Measurements from ENCODE around the gene EN1. TPM values are rescaled to one million over a fixed set of nuclear protein-coding genes. Genes with fewer than 3 reads are reported as not detected.

The EN1 gene
- total RNA-seq, 1 donor from 2014 or later, result not detected

DNA sequence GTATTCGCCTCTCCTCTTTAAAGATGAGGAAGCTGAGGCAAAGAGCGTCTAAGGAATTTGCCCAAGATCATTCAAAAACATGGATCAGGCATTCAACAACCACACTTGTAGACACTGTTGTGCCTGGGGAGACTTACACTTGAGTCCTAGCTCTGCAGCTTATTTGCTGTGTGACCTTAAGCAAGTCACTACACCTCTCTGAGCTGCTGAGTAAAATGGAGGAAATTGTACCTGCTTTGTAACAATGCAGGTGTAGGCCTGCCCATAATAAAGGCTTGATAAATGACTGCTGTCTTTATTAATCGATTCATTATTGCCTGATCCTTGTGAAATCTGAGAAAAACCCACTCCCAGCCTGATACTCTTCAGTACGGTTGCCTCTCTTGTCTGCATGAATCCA, 30.8 kb downstream of the EN1 start:
- no peaks in the 10 kb centered on the region for H3K36me3 Mint-ChIP-seq (ENCODE audit: low read depth)
- intact Hi-C loops (cut with micrococcal nuclease), result no loop called here
- H3K4me3 Mint-ChIP-seq (ENCODE audit: low read depth), result no peak overlapping the region
- no peak for DNase-seq (ENCODE audit: low spot score)
- H3K27me3 Mint-ChIP-seq (ENCODE audit: low read depth), result peaks cover 20% of the 10 kb centered on the region
- no peaks in the 10 kb centered on the region for H3K4me1 Mint-ChIP-seq (ENCODE audit: low read depth)
- H3K9me3 Mint-ChIP-seq, result no peaks in the 10 kb centered on the region
- no peak overlapping the region for H3K27ac Mint-ChIP-seq

DNA sequence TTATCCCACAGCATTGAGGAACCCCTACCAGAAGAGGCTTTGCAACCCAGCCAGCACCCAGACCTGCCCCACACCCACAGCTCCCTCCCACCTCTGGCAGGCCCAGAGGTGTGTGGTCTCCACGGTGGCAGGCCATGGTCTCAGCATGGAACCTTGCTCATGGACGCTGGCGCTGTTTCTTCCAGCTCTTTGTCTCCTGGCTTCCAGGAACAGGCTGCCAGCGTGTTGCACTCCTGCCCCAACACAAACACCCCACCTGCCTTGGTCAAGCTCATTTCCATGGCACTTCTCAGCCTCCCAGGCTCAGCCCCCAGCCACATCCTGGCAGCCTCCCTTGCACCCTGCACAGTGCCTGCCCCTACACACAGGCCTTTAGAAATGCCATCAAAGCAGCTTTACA, 31.7 kb downstream of the EN1 start:
- no peaks in the 10 kb centered on the region for H3K9me3 Mint-ChIP-seq
- intact Hi-C loops (cut with micrococcal nuclease), result no loop called here
- peaks cover 19% of the 10 kb centered on the region for H3K27me3 Mint-ChIP-seq (ENCODE audit: low read depth)
- H3K36me3 Mint-ChIP-seq (ENCODE audit: low read depth), result no peaks in the 10 kb centered on the region
- DNase-seq (ENCODE audit: low spot score), result no peak
- H3K4me3 Mint-ChIP-seq (ENCODE audit: low read depth), result no peak overlapping the region
- H3K27ac Mint-ChIP-seq, result no peak overlapping the region
- no peaks in the 10 kb centered on the region for H3K4me1 Mint-ChIP-seq (ENCODE audit: low read depth)

DNA sequence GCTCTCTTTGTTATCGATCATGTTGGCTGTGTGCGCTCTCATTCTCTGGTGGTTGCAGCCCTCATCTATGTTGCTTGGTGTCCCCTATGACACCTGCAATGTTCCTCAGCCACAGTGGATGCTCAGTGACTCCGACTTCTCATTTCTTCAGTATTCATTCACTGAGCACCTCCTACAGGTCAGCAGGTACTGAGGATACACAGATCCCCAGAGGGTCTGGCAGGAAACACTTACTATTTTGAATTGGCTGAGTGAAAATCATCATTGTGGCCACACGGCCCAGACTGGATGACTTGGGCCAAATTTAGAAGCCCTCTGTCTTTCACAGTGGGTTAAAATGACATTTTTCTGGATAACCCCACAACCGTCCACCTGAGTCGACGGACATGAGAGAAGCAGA, 32.1 kb downstream of the EN1 start:
- Mint-ChIP-seq H3K27me3 (ENCODE audit: low read depth) (peaks cover 16% of the 10 kb centered on the region), H3K36me3 (ENCODE audit: low read depth) (no peaks in the 10 kb centered on the region), H3K27ac (no peak overlapping the region), H3K4me3 (ENCODE audit: low read depth) (no peak overlapping the region), H3K4me1 (ENCODE audit: low read depth) (no peaks in the 10 kb centered on the region), H3K9me3 (no peaks in the 10 kb centered on the region)
- intact Hi-C loops (cut with micrococcal nuclease), result no loop called here
- no peak for DNase-seq (ENCODE audit: low spot score)

DNA sequence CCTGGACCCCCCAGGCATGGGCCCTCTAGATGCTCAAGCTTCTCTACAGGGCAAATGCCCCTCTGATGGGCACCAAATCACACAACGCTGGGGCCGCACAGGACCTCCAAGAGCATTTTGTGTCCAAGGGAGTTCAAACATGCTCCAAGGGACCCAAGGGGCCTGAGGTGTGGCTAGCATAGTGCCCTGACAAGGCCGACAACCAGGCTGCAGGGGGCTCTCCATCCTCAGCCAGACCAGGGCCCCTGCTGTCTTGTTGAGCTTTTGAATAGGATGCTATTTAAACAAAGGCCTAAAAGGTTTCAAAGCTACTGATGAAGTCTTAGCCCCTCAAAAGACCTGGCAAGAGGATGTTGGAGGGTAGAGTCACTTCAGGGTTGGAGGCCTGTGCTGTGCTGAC, 33.1 kb downstream of the EN1 start:
- Mint-ChIP-seq H3K27me3 (ENCODE audit: low read depth) (peaks cover 22% of the 10 kb centered on the region), H3K9me3 (no peaks in the 10 kb centered on the region), H3K27ac (no peak overlapping the region)

DNA sequence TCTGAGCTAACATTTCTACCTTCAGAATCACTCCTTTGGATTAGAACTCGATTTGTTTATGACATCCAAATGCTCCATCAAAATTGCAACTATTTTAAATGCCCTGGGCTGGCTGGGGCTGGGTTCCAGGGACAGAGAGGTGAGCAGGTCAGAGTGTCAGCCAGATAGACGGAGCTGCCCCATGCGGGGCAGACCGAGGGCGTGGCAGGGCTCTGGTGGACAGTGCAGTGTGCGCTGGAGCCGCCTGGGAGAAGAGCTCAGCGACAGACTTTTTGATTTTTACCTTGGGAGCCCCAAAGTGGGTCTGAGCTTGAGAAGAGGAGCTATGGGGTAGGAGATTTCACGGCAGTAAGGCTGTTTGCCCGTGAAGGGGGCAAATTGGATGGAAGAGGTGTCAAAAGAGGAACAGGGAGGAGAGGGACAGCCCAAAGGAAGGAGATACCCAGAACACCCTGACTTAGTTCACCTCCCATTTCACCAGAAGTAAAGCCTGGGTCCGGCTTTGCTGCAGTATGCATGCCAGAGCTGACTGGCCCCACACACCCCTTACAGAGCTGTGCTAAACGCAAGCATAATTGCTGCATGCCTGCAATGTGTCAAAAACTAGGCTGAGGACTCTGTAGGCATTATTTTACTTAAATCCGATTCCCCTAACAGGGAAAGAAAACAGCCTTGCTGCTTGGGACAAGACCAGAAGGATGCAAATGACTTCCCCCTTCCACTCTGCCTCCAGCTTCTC, 33.7 kb downstream of the EN1 start:
- Mint-ChIP-seq H3K27me3 (ENCODE audit: low read depth) (peaks cover 19% of the 10 kb centered on the region), H3K27ac (no peak overlapping the region), H3K9me3 (no peaks in the 10 kb centered on the region), H3K4me3 (ENCODE audit: low read depth) (no peak overlapping the region), H3K36me3 (ENCODE audit: low read depth) (no peaks in the 10 kb centered on the region), H3K4me1 (ENCODE audit: low read depth) (no peaks in the 10 kb centered on the region)
- no peak for DNase-seq (ENCODE audit: low spot score)
- intact Hi-C loops (cut with micrococcal nuclease), result no loop called here

More for the DNA sequence above, 33.1 kb downstream of the EN1 start:
- Mint-ChIP-seq H3K4me3 (ENCODE audit: low read depth) (no peak overlapping the region), H3K4me1 (ENCODE audit: low read depth) (no peaks in the 10 kb centered on the region), H3K36me3 (ENCODE audit: low read depth) (no peaks in the 10 kb centered on the region)
- intact Hi-C loops (cut with micrococcal nuclease), result no loop called here
- no peak for DNase-seq (ENCODE audit: low spot score)

DNA sequence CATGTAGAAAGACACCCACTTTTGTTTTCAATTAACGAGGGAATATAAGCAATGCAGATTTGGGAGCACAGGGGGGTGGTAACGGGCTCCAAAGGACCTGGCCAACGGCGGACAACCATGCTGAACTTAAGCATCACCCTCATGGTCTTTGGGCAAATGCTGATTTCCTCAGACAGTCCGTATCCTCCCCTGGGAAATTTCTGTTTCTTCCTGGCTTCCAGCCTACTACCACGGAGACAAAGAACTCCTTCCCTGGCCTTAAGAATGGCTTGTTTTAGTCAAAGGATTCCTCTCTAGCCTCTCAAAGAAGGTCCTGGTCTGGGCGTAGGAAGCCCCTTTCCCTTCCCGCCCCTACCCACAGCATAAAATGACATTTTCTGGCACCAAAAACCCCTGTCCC, 34.3 kb downstream of the EN1 start:
- DNase-seq (ENCODE audit: low spot score), result no peak
- no peak overlapping the region for H3K27ac Mint-ChIP-seq
- H3K27me3 Mint-ChIP-seq (ENCODE audit: low read depth), result peaks cover 20% of the 10 kb centered on the region
- no peaks in the 10 kb centered on the region for H3K4me1 Mint-ChIP-seq (ENCODE audit: low read depth)
- H3K9me3 Mint-ChIP-seq, result no peaks in the 10 kb centered on the region
- H3K4me3 Mint-ChIP-seq (ENCODE audit: low read depth), result no peak overlapping the region
- intact Hi-C loops (cut with micrococcal nuclease), result no loop called here
- H3K36me3 Mint-ChIP-seq (ENCODE audit: low read depth), result no peaks in the 10 kb centered on the region

DNA sequence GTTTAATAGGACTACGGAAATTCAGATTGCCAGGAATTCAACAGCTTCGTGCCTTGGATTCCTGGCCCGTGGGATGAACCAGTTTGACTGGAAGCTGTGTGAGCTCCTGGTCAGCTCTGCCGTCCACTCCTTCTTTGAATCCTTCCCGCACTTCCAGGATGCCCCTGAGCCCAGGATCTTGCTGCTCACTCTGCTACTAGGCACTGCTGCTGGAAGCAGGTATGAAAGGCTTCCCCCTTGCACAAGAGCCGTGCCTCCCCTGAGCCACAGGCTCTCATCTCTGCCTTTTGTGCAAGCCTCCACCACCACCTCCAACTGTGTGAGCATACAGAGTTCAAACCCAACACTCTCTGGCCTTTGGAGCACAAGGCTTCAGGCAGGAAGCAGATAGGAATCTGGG, 34.9 kb downstream of the EN1 start:
- Mint-ChIP-seq H3K4me1 (ENCODE audit: low read depth) (no peaks in the 10 kb centered on the region), H3K27ac (no peak overlapping the region), H3K27me3 (ENCODE audit: low read depth) (peaks cover 25% of the 10 kb centered on the region), H3K36me3 (ENCODE audit: low read depth) (no peaks in the 10 kb centered on the region), H3K4me3 (ENCODE audit: low read depth) (no peak overlapping the region), H3K9me3 (no peaks in the 10 kb centered on the region)
- no peak for DNase-seq (ENCODE audit: low spot score)
- intact Hi-C loops (cut with micrococcal nuclease), result no loop called here

DNA sequence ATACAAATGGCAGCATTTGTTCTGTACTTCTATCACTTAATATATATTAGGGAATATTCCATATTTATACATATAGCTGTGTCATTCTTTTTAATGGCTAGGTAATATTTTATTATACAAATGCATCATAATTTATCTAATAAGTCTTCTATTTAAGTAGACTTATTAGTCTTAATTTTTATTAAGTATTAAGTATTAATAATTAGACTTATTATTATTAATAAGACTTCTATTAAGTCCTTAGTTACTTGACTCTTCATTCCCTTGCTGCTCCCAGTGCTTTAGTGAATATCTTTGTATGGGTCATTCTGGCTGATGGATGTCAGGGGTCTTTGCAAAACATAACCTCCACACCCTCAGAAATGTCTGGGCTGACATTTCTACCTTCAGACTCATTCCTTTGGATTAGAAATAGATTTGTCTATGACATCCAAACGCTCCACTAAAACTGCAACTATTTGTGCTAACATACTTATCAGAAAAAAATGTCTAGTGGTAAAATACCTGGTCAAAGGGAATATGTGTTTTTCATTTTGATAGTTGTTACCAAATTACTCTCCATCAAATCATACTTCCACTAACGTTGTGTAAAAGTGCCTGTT, 35.8 kb downstream of the EN1 start:
- Mint-ChIP-seq H3K4me3 (ENCODE audit: low read depth) (no peak overlapping the region), H3K4me1 (ENCODE audit: low read depth) (no peaks in the 10 kb centered on the region), H3K9me3 (no peaks in the 10 kb centered on the region), H3K27me3 (ENCODE audit: low read depth) (peaks cover 32% of the 10 kb centered on the region), H3K36me3 (ENCODE audit: low read depth) (no peaks in the 10 kb centered on the region), H3K27ac (no peak overlapping the region)
- intact Hi-C loops (cut with micrococcal nuclease), result no loop called here
- DNase-seq (ENCODE audit: low spot score), result no peak

DNA sequence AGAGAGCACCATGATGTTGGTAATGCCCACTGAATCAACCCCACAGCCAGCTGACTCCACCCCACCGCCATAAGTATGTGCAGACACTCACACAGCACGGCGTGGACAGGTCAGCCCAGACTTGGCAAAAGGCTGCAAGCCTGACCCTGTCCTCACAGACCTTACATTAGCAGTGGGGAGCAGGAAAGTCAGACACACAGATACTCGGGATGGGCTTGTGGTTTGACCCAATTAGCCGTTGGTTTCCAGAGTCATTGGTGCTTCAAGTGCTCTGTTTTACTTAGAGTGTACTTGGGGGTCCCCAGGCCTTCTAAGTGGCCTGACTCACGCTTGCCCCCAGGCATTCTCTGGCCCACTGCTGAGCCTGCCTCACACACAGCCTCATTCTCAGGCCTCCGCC, 36.7 kb downstream of the EN1 start:
- intact Hi-C loops (cut with micrococcal nuclease), result no loop called here
- H3K36me3 Mint-ChIP-seq (ENCODE audit: low read depth), result no peaks in the 10 kb centered on the region
- H3K4me3 Mint-ChIP-seq (ENCODE audit: low read depth), result no peak overlapping the region
- peaks cover 40% of the 10 kb centered on the region for H3K27me3 Mint-ChIP-seq (ENCODE audit: low read depth)
- H3K27ac Mint-ChIP-seq, result no peak overlapping the region
- H3K9me3 Mint-ChIP-seq, result no peaks in the 10 kb centered on the region
- no peaks in the 10 kb centered on the region for H3K4me1 Mint-ChIP-seq (ENCODE audit: low read depth)
- no peak for DNase-seq (ENCODE audit: low spot score)

DNA sequence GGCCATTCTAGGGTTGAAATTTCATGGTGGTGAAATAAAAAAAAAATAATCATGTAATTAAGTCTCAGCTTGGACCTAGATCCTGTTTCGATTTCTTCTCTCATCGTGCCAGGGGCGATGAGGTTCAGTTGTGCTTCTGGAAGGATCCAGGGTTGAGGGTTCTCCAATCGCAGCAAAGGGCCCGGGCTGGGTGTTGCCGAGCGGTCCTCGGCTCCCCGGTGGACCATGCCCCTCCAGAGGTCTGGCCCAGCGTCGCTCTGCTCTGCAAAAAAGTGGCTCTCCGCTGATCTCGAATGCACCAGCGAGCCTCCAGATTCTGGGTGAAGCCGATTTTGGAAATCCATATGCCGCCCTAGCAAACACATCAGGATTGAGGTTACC, 39.0 kb downstream of the EN1 start:
- Mint-ChIP-seq H3K27me3 (ENCODE audit: low read depth) (peaks cover 46% of the 10 kb centered on the region), H3K36me3 (ENCODE audit: low read depth) (no peaks in the 10 kb centered on the region), H3K4me3 (ENCODE audit: low read depth) (no peak overlapping the region), H3K9me3 (no peaks in the 10 kb centered on the region), H3K27ac (no peak overlapping the region), H3K4me1 (ENCODE audit: low read depth) (no peaks in the 10 kb centered on the region)
- intact Hi-C loops (cut with micrococcal nuclease), result no loop called here
- DNase-seq (ENCODE audit: low spot score), result no peak

DNA sequence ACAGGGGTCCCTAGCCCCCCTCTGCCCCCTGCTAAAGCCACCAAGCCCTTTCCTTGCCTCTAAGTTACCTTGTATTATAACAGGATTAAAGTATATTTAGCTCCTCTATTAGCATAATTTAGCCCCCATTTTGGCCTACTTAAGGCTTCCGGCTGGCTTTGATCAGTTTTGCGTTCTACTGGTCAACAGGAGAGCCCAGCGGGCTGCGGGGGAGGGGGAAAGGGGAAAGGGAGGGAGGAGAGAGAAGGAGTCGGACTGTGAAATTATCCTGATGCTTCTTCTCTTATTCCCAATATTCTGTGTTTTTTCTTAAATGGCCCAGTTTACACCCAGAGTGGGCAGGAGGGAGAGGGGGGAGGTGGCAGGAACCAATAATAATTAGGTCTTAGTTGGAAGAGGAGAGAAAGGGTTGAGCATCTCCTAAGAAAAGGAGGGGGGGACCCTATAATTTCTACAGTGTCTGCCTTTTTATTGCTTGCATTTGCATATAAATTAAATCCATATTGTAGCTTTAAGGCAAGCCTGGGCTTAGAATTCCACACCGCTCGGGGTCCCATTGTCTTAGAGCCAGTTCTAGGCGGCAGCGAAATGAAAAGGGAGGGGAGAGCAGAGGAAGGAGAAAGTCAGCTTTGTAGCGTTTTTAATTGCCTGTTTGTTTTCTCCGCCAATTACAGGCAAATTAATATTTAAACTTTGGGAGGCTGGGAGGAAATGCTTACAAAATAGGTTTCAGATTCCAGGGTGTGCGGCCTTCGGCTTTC, 39.6 kb downstream of the EN1 start:
- H3K4me3 Mint-ChIP-seq (ENCODE audit: low read depth), result no peak overlapping the region
- no peak for DNase-seq (ENCODE audit: low spot score)

DNA sequence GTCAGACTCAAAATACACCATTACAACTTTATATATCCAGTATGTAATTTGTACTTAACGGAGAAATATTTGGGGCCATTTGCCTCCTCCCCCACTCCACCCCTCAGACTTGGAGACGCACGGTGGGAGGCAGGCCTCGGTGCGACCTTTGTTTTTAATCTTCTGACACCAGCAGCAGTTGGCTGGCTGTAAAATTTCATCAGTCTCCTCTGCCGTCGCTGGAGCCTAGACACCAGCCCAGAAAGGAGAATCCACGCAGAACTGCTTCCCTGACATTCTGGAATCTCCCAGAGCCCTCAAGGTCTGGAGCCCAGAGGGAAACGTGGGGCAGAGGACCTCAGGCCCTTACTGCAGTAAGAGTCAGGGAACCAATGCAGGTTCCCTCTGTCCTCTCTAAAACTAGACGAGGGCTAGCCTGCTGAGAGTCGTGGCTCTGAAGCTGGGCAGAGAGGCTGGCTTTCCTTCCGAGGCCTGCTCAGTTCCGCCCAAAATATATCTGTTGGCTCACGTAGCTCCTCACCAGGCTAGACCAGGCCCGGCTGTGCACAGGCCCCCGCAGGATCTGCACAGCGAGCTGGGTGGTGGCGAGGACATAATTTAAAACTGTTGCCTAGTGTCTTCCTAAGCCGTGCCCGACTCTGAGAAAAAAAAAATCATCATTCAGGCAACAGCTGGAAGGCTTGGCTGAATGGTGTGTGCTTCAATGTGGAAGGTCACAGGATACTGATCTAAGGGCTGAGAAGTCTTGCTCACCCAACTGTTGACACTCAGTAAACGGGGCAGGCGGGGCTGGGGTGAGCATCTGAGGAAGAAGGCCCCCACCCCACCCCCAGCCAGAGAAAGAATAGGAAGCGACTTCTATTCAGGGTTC, 40.4 kb downstream of the EN1 start:
- peaks cover 42% of the 10 kb centered on the region for H3K27me3 Mint-ChIP-seq (ENCODE audit: low read depth)
- no peaks in the 10 kb centered on the region for H3K36me3 Mint-ChIP-seq (ENCODE audit: low read depth)
- intact Hi-C loops (cut with micrococcal nuclease), result no loop called here

More for the DNA sequence above, 39.6 kb downstream of the EN1 start:
- H3K27me3 Mint-ChIP-seq (ENCODE audit: low read depth), result peaks cover 44% of the 10 kb centered on the region
- no peaks in the 10 kb centered on the region for H3K9me3 Mint-ChIP-seq
- no peaks in the 10 kb centered on the region for H3K4me1 Mint-ChIP-seq (ENCODE audit: low read depth)
- no peaks in the 10 kb centered on the region for H3K36me3 Mint-ChIP-seq (ENCODE audit: low read depth)
- no peak overlapping the region for H3K27ac Mint-ChIP-seq
- intact Hi-C loops (cut with micrococcal nuclease), result no loop called here

More for the DNA sequence above, 40.4 kb downstream of the EN1 start:
- no peak overlapping the region for H3K27ac Mint-ChIP-seq
- no peak overlapping the region for H3K4me3 Mint-ChIP-seq (ENCODE audit: low read depth)
- H3K4me1 Mint-ChIP-seq (ENCODE audit: low read depth), result no peaks in the 10 kb centered on the region
- no peaks in the 10 kb centered on the region for H3K9me3 Mint-ChIP-seq
- no peak for DNase-seq (ENCODE audit: low spot score)

Data from activated T-helper 2 cell treated with anti-CD3 and anti-CD28 coated beads, Interferon-gamma antibody, Interleukin-2, Interleukin-4, amounts not matched to agents 10 μg/mL and 5 μg/mL and 100 μg/mL, durations not matched to agents 14 hours and 24 hours and 36 hours (primary cell).